GM12873 (cell line): ENCODE measurements around the gene IGSF9B.

Experiments
- TF ChIP-seq, protein P1 (sequence below): IDR thresholded peaks from 2 replicates; pipeline ENCODE4 v1.5.1; 2012; ENCODE audit warnings: low read depth, mild to moderate bottlenecking, moderate library complexity, low read length, control low read depth; ENCODE audit not compliant: insufficient read depth; ENCODE audit errors: missing control alignments

The IGSF9B gene

GRCh38 chr11:133920109-133920990 is 36.4 kb downstream of the IGSF9B start:
- TF ChIP-seq, protein P1, sequence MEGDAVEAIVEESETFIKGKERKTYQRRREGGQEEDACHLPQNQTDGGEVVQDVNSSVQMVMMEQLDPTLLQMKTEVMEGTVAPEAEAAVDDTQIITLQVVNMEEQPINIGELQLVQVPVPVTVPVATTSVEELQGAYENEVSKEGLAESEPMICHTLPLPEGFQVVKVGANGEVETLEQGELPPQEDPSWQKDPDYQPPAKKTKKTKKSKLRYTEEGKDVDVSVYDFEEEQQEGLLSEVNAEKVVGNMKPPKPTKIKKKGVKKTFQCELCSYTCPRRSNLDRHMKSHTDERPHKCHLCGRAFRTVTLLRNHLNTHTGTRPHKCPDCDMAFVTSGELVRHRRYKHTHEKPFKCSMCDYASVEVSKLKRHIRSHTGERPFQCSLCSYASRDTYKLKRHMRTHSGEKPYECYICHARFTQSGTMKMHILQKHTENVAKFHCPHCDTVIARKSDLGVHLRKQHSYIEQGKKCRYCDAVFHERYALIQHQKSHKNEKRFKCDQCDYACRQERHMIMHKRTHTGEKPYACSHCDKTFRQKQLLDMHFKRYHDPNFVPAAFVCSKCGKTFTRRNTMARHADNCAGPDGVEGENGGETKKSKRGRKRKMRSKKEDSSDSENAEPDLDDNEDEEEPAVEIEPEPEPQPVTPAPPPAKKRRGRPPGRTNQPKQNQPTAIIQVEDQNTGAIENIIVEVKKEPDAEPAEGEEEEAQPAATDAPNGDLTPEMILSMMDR = no peak

DNA sequence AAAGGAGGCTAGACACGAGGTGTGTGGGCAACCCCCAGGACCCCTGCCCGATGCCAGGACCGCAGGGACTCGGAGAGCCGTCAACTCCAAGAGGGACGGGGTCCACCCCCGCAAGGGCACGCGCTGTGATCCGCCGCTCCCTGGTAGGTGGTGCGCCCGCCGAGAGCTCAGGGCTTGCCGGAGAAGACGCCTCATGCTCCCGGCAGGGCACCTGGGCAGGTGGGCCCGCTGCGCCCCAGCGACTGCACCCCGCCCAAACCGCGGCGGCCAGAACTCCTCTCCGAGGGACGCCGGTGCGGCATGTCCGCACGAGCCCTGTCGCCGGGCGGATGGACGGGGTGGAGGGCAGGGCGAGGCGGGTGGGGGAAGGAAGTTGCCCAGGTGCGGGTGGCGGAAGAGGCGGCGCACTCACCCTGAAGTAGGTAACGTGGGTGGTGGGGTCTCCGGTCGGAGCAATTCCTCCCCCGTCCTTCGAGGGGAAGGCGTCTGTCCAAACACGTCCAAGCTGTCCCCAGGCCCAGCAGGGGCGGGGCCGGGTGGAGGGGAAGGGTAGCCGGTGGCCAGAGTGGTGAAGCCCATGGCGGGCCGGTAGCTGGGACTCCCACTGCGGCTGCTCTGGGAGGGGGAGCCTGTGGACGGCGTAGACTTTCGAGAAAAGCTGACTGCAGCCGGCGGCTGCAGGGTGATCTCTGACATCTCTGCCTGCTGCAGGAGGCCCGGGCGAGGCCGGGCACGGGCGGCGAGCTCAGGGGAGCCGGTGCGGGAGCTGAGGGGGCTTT is 37.2 kb downstream of the IGSF9B start:
- TF ChIP-seq, protein P1 = no peak

GRCh38 chr11:133918608-133919260 is 38.0 kb downstream of the IGSF9B start:
- TF ChIP-seq, protein P1 = no peak

DNA sequence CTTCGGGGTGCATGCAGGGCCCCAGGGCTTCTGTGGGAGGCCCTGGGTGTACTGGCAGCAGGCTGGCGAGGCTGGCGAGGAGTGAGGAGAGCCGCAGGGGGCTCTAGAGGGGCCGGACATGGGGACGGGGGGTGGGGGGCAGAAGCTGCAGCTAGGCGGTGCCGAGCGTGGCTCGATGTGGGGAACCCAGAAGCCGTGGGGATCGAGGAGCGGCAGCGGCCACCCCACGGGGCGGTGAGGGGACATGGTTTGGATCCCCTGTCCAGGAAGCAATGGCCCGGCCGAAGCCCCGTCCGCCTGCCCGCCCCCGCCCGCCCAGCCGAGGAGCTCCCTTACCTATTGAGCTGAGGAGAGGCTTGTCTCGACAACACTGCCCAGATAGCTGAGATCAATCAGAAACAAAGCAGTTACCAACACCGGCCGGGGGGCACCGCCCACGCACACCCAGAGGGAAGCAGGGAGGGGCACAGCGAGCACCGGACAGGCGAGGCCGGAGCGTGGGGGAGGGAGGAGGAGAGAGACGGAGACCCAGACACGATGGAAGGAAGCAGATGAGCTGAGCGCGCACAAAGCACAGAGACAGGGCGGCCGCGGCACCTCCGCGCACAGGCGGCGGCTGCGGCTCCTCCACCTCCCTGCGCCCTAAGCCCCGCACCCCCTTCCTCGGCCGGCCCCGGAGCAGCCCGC is 38.7 kb downstream of the IGSF9B start:
- TF ChIP-seq, protein P1 = no peak

GRCh38 chr11:133916784-133917440 is 39.9 kb downstream of the IGSF9B start:
- TF ChIP-seq, protein P1 = no peak

- TF ChIP-seq, protein P1 = no peak
Observed at GRCh38 chr11:133913761-133914160, 43.0 kb downstream of the IGSF9B start.
